Chondrocyte (in vitro differentiated cells): ENCODE data around the gene PSMD9. TPM values are rescaled to one million over a fixed set of nuclear protein-coding genes. Genes with fewer than 3 reads are reported as not detected.

Experiments used
- DNase-seq: peaks from one replicate; pipeline ENCODE4 v3.0.0; 2021; ENCODE audit warnings: mixed read lengths, low spot score
- H3K27ac Mint-ChIP-seq: one replicate; pipeline ENCODE4 v1.8.0; 2021; ENCODE audit warnings: mild to moderate bottlenecking, moderate library complexity, mixed read lengths; ENCODE audit not compliant: unreplicated experiment
- H3K27me3 Mint-ChIP-seq: 2 replicates; pipeline ENCODE4 v1.8.0; 2021; ENCODE audit warnings: low read depth, mixed read lengths
- H3K36me3 Mint-ChIP-seq: 2 replicates; pipeline ENCODE4 v1.8.0; 2021; ENCODE audit warnings: low read depth, mixed read lengths
- H3K4me1 Mint-ChIP-seq: 2 replicates; pipeline ENCODE4 v1.8.0; 2021; ENCODE audit warnings: low read depth, mild to moderate bottlenecking, mixed read lengths
- H3K4me3 Mint-ChIP-seq: one replicate; pipeline ENCODE4 v1.8.0; 2021; ENCODE audit warnings: mild to moderate bottlenecking, moderate library complexity, mixed read lengths; ENCODE audit not compliant: unreplicated experiment
- H3K9me3 Mint-ChIP-seq: 2 replicates; pipeline ENCODE4 v1.8.0; 2021; ENCODE audit warnings: low read depth, mixed read lengths
- total RNA-seq: library from RNA; stranded (reverse); gene quantifications from 3 replicates; pipeline ENCODE4 v1.2.1, GENCODE V29; 2021
- TF ChIP-seq, protein P1 (sequence below): fragments of 200-600 bp; sonication (generic); IDR thresholded peaks from 2 replicates; pipeline ENCODE4 v1.5.0; 2021; ENCODE audit warnings: antibody characterized with exemption, mild to moderate bottlenecking, moderate library complexity

PSMD9 gene
- total RNA-seq, 1 donor from 2014 or later: 53.5 TPM

DNA sequence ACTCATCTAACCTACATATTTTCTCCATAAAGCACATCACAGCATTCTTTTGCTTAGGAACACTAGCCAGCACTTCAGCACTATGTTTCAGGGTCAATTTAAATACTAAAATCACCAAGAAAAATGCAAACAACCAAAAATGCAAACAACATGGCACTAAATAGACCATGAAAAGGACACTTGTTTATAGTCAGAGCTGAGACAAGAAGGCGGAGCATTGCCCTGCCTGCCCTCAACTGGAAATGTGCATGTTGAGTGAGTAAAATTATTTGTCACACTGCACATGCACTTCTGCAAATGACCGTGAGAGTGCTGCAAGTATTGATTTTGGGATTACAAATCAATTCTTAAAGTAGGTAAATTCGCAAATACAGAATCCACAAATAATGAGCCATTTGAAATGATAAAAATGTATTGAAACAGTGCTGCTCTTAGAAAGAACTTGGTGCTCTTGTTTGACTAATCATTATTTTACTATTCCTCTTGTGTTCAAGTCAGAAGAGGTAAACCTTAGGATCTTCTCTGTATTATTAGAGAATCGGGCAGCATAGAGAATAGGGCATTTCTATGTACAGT lies 64.6 kb downstream of the PSMD9 start:
- Mint-ChIP-seq H3K27me3 (no peaks in the 10 kb centered on the region), H3K4me3 (no peak overlapping the region), H3K27ac (no peak overlapping the region), H3K9me3 (peaks cover 3% of the 10 kb centered on the region), H3K4me1 (peaks cover 10% of the 10 kb centered on the region), H3K36me3 (peaks cover 6% of the 10 kb centered on the region)
- DNase-seq: no peak
- TF ChIP-seq, protein P1, sequence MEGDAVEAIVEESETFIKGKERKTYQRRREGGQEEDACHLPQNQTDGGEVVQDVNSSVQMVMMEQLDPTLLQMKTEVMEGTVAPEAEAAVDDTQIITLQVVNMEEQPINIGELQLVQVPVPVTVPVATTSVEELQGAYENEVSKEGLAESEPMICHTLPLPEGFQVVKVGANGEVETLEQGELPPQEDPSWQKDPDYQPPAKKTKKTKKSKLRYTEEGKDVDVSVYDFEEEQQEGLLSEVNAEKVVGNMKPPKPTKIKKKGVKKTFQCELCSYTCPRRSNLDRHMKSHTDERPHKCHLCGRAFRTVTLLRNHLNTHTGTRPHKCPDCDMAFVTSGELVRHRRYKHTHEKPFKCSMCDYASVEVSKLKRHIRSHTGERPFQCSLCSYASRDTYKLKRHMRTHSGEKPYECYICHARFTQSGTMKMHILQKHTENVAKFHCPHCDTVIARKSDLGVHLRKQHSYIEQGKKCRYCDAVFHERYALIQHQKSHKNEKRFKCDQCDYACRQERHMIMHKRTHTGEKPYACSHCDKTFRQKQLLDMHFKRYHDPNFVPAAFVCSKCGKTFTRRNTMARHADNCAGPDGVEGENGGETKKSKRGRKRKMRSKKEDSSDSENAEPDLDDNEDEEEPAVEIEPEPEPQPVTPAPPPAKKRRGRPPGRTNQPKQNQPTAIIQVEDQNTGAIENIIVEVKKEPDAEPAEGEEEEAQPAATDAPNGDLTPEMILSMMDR: no peak

DNA sequence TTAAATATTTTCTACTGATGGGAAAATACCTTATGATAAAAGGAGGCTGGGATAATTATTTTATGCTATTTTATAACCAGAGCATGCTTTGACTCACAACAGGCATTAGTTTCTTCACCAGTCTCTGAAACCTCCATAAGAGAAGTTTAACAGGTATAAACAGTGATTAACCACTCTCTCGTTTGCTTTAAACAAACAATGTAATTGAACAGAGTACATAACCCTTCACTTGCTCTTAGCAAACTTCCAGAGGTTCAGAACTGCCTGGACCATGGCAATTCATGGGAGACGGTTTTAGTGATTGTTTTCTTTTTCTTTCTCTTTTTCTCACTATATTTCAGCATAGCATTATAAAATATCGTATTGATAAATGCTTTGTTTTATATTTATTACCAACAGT lies 65.1 kb downstream of the PSMD9 start:
- no peaks in the 10 kb centered on the region for H3K27me3 Mint-ChIP-seq
- TF ChIP-seq, protein P1: no peak
- H3K27ac Mint-ChIP-seq: no peak overlapping the region
- DNase-seq: no peak
- no peak overlapping the region for H3K4me3 Mint-ChIP-seq
- H3K36me3 Mint-ChIP-seq: peaks cover 6% of the 10 kb centered on the region
- H3K4me1 Mint-ChIP-seq: peaks cover 12% of the 10 kb centered on the region
- peaks cover 3% of the 10 kb centered on the region for H3K9me3 Mint-ChIP-seq

DNA sequence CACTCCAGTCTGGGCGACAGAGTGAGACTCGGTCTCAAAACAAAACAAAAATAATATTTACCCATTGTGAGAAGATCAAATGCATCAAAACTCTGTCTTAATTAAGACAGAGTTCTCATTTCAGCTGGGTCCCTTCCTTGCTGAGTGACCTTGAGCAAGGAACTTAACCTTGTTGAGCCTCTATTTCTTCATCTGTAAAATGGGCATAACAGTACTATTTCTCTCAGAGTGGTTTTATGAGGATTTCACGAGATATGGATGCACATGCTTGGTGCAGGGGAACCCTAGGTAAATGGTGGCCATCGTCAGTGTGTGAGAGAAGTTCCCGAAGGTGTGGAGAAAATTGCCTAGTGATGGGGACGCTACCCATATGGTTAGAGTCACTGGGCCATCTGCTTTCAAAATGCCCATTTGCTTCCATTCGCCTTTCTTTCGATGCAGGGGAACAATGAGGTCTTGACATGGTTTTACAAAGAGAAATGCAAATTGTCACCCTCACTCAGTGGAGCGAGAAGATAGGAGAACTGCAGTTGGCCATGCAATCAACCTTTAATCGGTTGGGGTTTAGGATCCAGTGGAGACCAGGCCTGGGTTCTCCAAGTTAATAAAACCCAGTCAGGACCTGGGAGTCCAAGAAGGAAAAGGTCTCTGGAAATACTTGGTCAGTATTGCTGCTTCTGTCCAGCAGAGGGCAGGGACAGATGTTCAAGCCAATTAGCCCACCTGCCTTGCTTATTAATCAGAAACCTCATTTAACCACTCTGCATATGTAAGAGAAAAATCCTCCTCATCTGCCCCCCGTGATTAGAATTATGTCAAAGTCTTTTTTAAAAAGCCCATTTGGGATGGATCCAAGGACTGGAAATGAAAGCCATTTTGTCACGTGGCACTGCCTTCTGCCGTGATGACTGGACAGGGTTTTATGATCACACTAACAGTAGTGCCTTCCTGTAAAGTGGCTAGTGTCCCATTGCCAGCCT lies 67.0 kb downstream of the PSMD9 start:
- peaks cover 3% of the 10 kb centered on the region for H3K9me3 Mint-ChIP-seq

DNA sequence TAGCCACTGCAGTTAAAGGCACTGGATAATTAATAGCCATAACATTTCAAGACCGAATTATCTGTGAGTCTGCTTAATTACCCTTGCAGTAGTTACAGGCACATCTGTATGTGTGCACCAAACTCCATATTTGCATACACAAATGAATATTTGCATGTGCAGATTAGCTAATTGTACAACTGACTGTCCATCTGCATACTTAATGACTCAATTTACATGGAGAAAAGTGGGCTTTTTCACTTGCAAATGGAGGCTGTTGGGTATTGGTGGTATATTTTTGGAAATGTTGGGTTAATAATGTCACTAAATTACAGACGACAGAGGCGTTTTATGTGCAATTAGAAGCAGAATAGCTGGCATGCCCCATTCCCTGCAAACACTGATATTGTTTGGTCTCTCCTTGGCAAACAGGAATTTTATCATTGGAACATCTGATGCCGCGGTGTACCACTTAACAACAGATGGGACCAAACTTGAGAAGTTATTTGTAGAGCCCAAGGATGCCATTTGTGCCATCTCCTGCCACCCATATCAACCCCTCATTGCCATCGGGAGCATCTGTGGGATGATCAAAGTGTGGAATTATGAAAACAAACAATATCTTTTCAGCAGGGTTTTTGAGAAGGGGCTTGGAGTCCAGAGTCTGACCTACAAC lies 69.4 kb downstream of the PSMD9 start:
- Mint-ChIP-seq H3K27ac (no peak overlapping the region), H3K4me3 (no peak overlapping the region), H3K4me1 (peaks cover 3% of the 10 kb centered on the region), H3K36me3 (peaks cover 12% of the 10 kb centered on the region), H3K9me3 (peaks cover 2% of the 10 kb centered on the region), H3K27me3 (no peaks in the 10 kb centered on the region)
- TF ChIP-seq, protein P1: no peak
- no peak for DNase-seq

More for the DNA sequence above, 67.0 kb downstream of the PSMD9 start:
- no peak overlapping the region for H3K4me3 Mint-ChIP-seq
- H3K4me1 Mint-ChIP-seq: peaks cover 6% of the 10 kb centered on the region
- no peak for DNase-seq
- H3K36me3 Mint-ChIP-seq: peaks cover 6% of the 10 kb centered on the region
- no peaks in the 10 kb centered on the region for H3K27me3 Mint-ChIP-seq
- H3K27ac Mint-ChIP-seq: no peak overlapping the region
- TF ChIP-seq, protein P1: peak; percentile 76
